ENCODE measurements around the gene VWA3A. TPM values are rescaled to one million over a fixed set of nuclear protein-coding genes. Genes with fewer than 3 reads are reported as not detected.

VWA3A gene
- total RNA-seq, 1 experiment from 2014 or later = not detected

GRCh38 chr16:22071331-22071910 is 20.9 kb upstream of the VWA3A start:
- in situ Hi-C loops (cut with HindIII; ENCODE audit: low pct_unique_long_range_greater_than_20kb, low sequenced_read_pairs) (no loop called here), intact Hi-C loops (cut with micrococcal nuclease; ENCODE audit: unreplicated experiment) (no loop called here)
- no peak for DNase-seq (ENCODE audit: low read depth, low spot score)
- CTCF ChIA-PET = interaction anchor here (0.9 kb wide), 1 partner anchor 28 kb away, joined by 5 read pairs; no protein-coding TSS in a partner anchor
- POLR2A ChIA-PET = no interaction called here
- ATAC-seq = peak; percentile 35; the same call in 1 of the 2 replicates
- no peak for TF ChIP-seq REST (IDR thresholded peaks at IDR 0.05; ENCODE audit: insufficient read depth in 1 of 2, low read depth in 2 of 2, low read length in 1 of 2)
- no peak for TF ChIP-seq TCF7L2 (IDR thresholded peaks at IDR 0.05; ENCODE audit: low read depth, low read length)
- no peak for TF ChIP-seq POLR2AphosphoS5 (IDR thresholded peaks at IDR 0.05; ENCODE audit: low read depth, low read length)
- no peak for TF ChIP-seq SIN3A (IDR thresholded peaks at IDR 0.05; ENCODE audit: borderline replicate concordance, insufficient read depth, low read depth, low read length)
- Histone ChIP-seq H3K9me3 (ENCODE audit: control insufficient read depth, insufficient read depth, low read depth, low read length) (peaks cover 7% of the 10 kb centered on the region; the same call in 1 of the 2 replicates), H3K4me1 (ENCODE audit: control insufficient read depth, insufficient read depth, low read length) (peaks cover 32% of the 10 kb centered on the region), H3K4me3 (ENCODE audit: low read depth in 2 of 2, low read length in 2 of 2) (no peak overlapping the region), H3K27ac (ENCODE audit: low read length) (peak overlapping the region; percentile 29; the same call in 1 of the 2 replicates), H3K27me3 (ENCODE audit: control insufficient read depth, insufficient read depth, low read length) (no peaks in the 10 kb centered on the region), H3K36me3 (ENCODE audit: control insufficient read depth, insufficient read depth, low read length) (no peaks in the 10 kb centered on the region)
- no TSS peak for BruUV-seq (replicated peaks)

DNA sequence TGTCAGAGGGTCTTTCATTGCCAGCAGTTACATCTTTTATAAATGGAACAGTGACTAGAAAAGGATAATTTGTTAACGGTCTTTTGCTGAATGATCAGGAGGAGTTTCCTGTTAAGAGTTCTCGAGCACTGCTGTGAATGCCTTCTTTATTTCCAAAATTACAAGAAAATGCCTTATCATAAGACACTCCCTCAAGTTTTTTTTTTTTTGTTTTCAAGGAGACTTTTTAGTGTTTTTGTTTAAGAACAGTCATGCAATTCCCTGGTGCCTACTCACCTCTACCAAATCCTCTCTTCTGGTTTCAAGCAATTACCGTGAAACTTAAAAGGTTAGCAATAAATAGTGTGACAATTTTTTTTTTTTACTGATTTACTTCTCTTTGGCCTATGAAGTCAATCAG is 19.0 kb upstream of the VWA3A start:
- Histone ChIP-seq H3K27ac (ENCODE audit: low read length) (no peak overlapping the region; the same call in 1 of the 2 replicates), H3K9me3 (ENCODE audit: control insufficient read depth, insufficient read depth, low read depth, low read length) (no peaks in the 10 kb centered on the region), H3K4me3 (ENCODE audit: low read depth in 2 of 2, low read length in 2 of 2) (no peak overlapping the region), H3K4me1 (ENCODE audit: control insufficient read depth, insufficient read depth, low read length) (peaks cover 32% of the 10 kb centered on the region), H3K27me3 (ENCODE audit: control insufficient read depth, insufficient read depth, low read length) (no peaks in the 10 kb centered on the region), H3K36me3 (ENCODE audit: control insufficient read depth, insufficient read depth, low read length) (peaks cover 2% of the 10 kb centered on the region; the same call in 1 of the 2 replicates)
- in situ Hi-C loops (cut with HindIII; ENCODE audit: low pct_unique_long_range_greater_than_20kb, low sequenced_read_pairs) (no loop called here), intact Hi-C loops (cut with micrococcal nuclease; ENCODE audit: unreplicated experiment) (no loop called here)
- CTCF ChIA-PET = no interaction called here
- DNase-seq (ENCODE audit: low read depth, low spot score) (no peak), ATAC-seq (no peak)
- POLR2A ChIA-PET = interaction anchor here (0.5 kb wide), 1 partner anchor 64 kb away, joined by 8 read pairs; no protein-coding TSS in a partner anchor
- no TSS peak for BruUV-seq (replicated peaks)
- no peak for TF ChIP-seq TCF7L2 (IDR thresholded peaks at IDR 0.05; ENCODE audit: low read depth, low read length)
- TF ChIP-seq, protein P1, sequence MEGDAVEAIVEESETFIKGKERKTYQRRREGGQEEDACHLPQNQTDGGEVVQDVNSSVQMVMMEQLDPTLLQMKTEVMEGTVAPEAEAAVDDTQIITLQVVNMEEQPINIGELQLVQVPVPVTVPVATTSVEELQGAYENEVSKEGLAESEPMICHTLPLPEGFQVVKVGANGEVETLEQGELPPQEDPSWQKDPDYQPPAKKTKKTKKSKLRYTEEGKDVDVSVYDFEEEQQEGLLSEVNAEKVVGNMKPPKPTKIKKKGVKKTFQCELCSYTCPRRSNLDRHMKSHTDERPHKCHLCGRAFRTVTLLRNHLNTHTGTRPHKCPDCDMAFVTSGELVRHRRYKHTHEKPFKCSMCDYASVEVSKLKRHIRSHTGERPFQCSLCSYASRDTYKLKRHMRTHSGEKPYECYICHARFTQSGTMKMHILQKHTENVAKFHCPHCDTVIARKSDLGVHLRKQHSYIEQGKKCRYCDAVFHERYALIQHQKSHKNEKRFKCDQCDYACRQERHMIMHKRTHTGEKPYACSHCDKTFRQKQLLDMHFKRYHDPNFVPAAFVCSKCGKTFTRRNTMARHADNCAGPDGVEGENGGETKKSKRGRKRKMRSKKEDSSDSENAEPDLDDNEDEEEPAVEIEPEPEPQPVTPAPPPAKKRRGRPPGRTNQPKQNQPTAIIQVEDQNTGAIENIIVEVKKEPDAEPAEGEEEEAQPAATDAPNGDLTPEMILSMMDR (IDR thresholded peaks at IDR 0.05) = no peak
- no peak for TF ChIP-seq SIN3A (IDR thresholded peaks at IDR 0.05; ENCODE audit: borderline replicate concordance, insufficient read depth, low read depth, low read length)

Measured in Panc1 (cell line).